Pancreas (tissue), 10 donors: ENCODE results near the gene GJA10. TPM values are rescaled to one million over a fixed set of nuclear protein-coding genes. Genes with fewer than 3 reads are reported as not detected.
"Not testable (repeated sequence)": the region's sequence is repeated elsewhere in the genome, so short reads cannot be mapped to it uniquely, and the experiment has no call there.

Experiments
- ATAC-seq, 4 donors: fragments of 200-7000 bp; cut with Tn5 transposase; one replicate each; pipeline versions ENCODE4 v1.8.0 to v1.9.1; 2020; ENCODE audit warnings: mild to moderate bottlenecking in 4 of 4, moderate library complexity in 4 of 4
- DNase-seq, 6 donors: peaks; one replicate each; pipeline ENCODE4 v3.0.0-alpha.2; 2020
- FAIRE-seq: peaks from 2 replicates; lab custom pipeline; 2012; peaks lifted over from hg19 to GRCh38; lab: Jason Lieb, UNC
- H3K27ac ChIP-seq, 4 donors: fragments of 200-600 bp; sonication (generic); 1 replicate in 3 of 4; 2 replicates in 1 of 4; pipeline versions ENCODE4 v1.5.0 to v1.8.0; 2020
- H3K27me3 ChIP-seq, 4 donors: fragments of 200-600 bp; one replicate each; pipeline ENCODE4 v1.8.0; 2021
- H3K36me3 ChIP-seq, 3 donors: fragments of 200-600 bp; sonication (generic) in 1 of 3; one replicate each; pipeline versions ENCODE4 v1.5.0 to v1.8.0; 2020 to 2021
- H3K4me1 ChIP-seq, 3 donors: fragments of 200-600 bp; one replicate each; pipeline ENCODE4 v1.8.0; 2021
- H3K4me3 ChIP-seq, 4 donors: fragments of 200-600 bp; sonication (generic) in 2 of 4; one replicate each; pipeline versions ENCODE4 v1.5.0 to v1.8.0; 2020 to 2021
- H3K9me3 ChIP-seq, 4 donors: fragments of 200-600 bp; one replicate each; pipeline ENCODE4 v1.8.0; 2021
- WGBS, 2 donors: extraction: QIAGEN DNeasy Blood & Tissue Kit; methylation state at CpG; one replicate each; pipeline ENCODE4 v1.1.7; 2013; 5-methylcytosine and 5-hydroxymethylcytosine counted together
- intact Hi-C, 3 donors: fragments of 100-400 bp; cut with DNase I; formaldehyde crosslinking; loops; one replicate each; pipeline versions ENCODE4 v1.11.1 to v1.14.2; 2022
- polyA plus RNA-seq, 2 donors: library from polyadenylated mRNA; stranded (reverse); fragments of 200-250 nt; gene quantifications; one replicate each; pipeline ENCODE4 v1.2.3, GENCODE V29; 2013
- total RNA-seq, 6 donors: library from RNA; stranded (reverse); fragmentation: NEBNext Ultra II Directional in 4 of 6; extraction: Animal tissue kit (Norgen Biotek cat#: 25700) in 4 of 6; gene quantifications; one replicate each; pipeline versions ENCODE4 v1.2.1 to v1.2.4, GENCODE V29; 2021 to 2023
- TF ChIP-seq, protein P1 (sequence below), 4 donors: fragments of 200-600 bp; sonication (generic) in 3 of 4; IDR thresholded peaks; one replicate each; pipeline versions ENCODE4 v1.5.0 to v1.8.0; 2021; ENCODE audit warnings: antibody characterized with exemption in 4 of 4
- donor health status: healthy with polysubstance abuse.
- donor health status: DM: no; HTN: no; CAD: no; lungs with moderate emphysema.
- donor health status: DM: no; HTN: no; CAD: no.
- donor health status: control.
- donor health status: control.
- donor health status: Bipolar disorder and iron deficiency.
- donor health status: DM: yes; HTN: yes; CAD: no.
- donor health status: DM: no; HTN: no; CAD: no.
- donor health status: DM: no; HTN: no; CAD: no.
- donor health status: DM: yes; HTN: yes; CAD: no.

Gene GJA10
- total RNA-seq = not detected
- polyA plus RNA-seq = not detected

DNA sequence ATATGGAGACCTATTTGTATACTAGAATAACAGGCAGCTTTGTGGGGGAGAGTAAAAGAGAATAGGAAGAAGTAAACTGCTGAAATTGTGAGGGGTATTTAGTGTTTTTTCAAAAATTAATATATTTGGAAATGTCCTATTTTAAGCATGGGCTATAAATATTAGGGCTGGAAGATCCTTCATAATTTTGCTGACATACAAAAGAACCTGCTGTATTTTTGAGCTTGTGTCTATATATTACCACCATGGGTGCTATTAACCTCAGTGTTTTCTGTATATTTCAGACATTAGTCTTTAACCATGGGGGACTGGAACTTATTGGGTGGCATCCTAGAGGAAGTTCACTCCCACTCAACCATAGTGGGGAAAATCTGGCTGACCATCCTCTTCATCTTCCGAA, at the start of gene GJA10:
Gene GJA10, plus strand, starts transcription at position 301 of the 400 bp plus-strand sequence. Its CDS starts 0 bp downstream, at position 301.
- 86 to 90% methylated on average over 1 of the region's 1 CpG for WGBS, 2 donors
- ATAC-seq = no peak

DNA sequence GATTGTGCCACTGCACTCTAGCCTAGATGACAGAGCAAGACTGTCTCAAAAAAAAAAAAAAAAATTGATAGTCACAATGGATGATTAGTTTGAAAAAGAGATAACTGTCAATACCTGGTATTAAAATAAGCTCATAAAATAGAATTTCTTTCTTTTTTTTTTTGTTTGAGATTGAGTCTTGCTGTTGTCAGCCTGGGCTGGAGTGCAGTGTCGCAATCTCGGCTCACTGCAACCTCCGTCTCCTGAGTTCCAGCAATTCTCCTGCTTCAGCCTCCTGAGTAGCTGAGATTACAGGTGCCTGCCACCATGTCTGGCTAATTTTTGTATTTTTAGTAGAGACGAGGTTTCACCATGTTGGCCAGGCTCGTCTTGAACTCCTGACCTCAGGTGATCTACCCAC, 46.8 kb upstream of the GJA10 start:
- H3K4me1 ChIP-seq, ATAC-seq, DNase-seq, FAIRE-seq, H3K36me3 ChIP-seq, H3K27ac ChIP-seq, intact Hi-C loops, H3K4me3 ChIP-seq, H3K27me3 ChIP-seq, H3K9me3 ChIP-seq: not testable (repeated sequence)
- 96% methylated on average over 5 of the region's 5 CpGs for WGBS, 2 donors

More for the DNA sequence above, at the start of gene GJA10:
- no peak within 1 kb of the TSS for H3K4me3 ChIP-seq
- intact Hi-C loops = no loop called here
- no peak within 1 kb of the TSS for H3K27ac ChIP-seq
- TF ChIP-seq, protein P1, sequence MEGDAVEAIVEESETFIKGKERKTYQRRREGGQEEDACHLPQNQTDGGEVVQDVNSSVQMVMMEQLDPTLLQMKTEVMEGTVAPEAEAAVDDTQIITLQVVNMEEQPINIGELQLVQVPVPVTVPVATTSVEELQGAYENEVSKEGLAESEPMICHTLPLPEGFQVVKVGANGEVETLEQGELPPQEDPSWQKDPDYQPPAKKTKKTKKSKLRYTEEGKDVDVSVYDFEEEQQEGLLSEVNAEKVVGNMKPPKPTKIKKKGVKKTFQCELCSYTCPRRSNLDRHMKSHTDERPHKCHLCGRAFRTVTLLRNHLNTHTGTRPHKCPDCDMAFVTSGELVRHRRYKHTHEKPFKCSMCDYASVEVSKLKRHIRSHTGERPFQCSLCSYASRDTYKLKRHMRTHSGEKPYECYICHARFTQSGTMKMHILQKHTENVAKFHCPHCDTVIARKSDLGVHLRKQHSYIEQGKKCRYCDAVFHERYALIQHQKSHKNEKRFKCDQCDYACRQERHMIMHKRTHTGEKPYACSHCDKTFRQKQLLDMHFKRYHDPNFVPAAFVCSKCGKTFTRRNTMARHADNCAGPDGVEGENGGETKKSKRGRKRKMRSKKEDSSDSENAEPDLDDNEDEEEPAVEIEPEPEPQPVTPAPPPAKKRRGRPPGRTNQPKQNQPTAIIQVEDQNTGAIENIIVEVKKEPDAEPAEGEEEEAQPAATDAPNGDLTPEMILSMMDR (IDR thresholded peaks at IDR 0.05) = no peak
- no peak for FAIRE-seq
- H3K4me1 ChIP-seq = no peaks in the 10 kb centered on the region
- no peak for DNase-seq
- H3K36me3 ChIP-seq = no peaks in the 10 kb centered on the region
- no peaks in the 10 kb centered on the region for H3K9me3 ChIP-seq
- peaks cover 0 to 34% (median 0%) of the 10 kb centered on the region in 4 donors for H3K27me3 ChIP-seq

DNA sequence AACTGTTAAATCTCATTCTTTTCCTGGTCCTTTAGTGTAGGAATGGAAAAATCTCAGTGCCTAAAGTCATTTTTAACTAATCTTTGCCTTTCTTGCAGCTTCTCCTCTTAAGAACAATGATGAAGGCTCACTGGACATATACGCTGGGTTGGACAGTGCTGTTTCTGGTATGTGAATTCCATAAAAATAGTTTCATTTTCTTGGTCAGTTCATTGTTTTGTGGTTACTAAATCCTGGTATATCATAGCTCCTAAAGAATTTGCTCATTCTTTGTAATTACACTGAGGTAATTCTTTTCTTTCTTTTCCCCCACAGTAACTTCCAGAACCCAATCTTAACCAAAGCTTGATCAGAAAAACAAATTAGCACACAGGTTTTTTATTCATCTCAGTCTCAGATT, 41.2 kb upstream of the GJA10 start:
- intact Hi-C loops = no loop called here
- no peaks in the 10 kb centered on the region for H3K9me3 ChIP-seq
- TF ChIP-seq, protein P1 (IDR thresholded peaks at IDR 0.05) = no peak
- no peak for FAIRE-seq
- no peak for DNase-seq
- ATAC-seq = no peak
- no peak overlapping the region for H3K4me3 ChIP-seq
- H3K27ac ChIP-seq = no peak overlapping the region
- 93 to 100% methylated on average over 1 of the region's 1 CpG for WGBS, 2 donors
- H3K27me3 ChIP-seq = no peaks in the 10 kb centered on the region
- no peaks in the 10 kb centered on the region for H3K4me1 ChIP-seq
- H3K36me3 ChIP-seq = peaks cover 0 to 25% (median 15%) of the 10 kb centered on the region in 3 donors

DNA sequence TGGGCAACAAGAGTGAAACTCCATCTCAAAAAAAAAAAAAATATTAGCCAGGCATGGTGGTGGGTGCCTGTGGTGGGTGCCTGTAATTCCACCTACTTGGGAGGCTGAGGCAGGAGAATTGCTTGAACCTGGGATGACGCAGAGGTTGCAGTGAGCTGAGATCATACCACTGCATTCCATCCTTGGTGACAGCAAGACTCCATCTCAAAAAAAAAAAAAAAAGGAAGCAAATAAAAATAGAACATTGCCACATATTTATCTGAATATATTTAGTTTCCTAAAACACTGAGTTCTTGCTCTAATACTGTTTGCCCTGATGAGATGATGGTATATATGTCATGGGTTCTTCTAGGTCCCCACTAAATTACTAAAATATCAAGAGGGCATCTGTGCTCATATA, 36.2 kb upstream of the GJA10 start:
- WGBS, 2 donors = 94 to 100% methylated on average over 1 of the region's 1 CpG
- FAIRE-seq (no peak), DNase-seq (no peak), ATAC-seq (no peak)
- H3K27ac ChIP-seq = no peak overlapping the region
- H3K4me1 ChIP-seq = no peaks in the 10 kb centered on the region
- H3K4me3 ChIP-seq = no peak overlapping the region
- no peaks in the 10 kb centered on the region for H3K27me3 ChIP-seq
- peaks cover 0 to 60% (median 23%) of the 10 kb centered on the region in 3 donors for H3K36me3 ChIP-seq
- no peaks in the 10 kb centered on the region for H3K9me3 ChIP-seq
- intact Hi-C loops = no loop called here
- TF ChIP-seq, protein P1 (IDR thresholded peaks at IDR 0.05) = no peak

DNA sequence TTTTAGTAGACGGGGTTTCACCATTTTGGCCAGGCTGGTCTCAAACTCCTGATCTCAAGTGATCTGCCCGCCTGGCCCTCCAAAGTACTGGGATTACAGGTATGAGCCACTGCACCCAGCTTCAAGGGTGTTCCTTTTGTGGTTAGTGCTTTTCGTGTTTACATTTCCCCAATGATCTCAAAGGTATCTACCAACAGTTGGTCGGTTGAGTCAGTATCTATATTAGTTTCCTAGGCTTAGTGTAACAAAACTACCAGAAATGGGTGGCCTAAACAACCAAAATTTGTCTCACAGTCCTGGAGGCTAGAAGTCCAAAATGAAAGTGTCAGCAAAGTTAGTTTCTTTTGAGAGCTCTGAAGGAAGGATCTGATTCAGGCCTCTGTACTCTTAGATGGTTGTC, 34.5 kb upstream of the GJA10 start:
- no peak for FAIRE-seq
- no peaks in the 10 kb centered on the region for H3K27me3 ChIP-seq
- no peak for ATAC-seq
- WGBS, 2 donors = 94 to 95% methylated on average over 4 of the region's 4 CpGs
- no peak for DNase-seq
- no peaks in the 10 kb centered on the region for H3K4me1 ChIP-seq
- H3K36me3 ChIP-seq = peaks cover 0 to 48% (median 19%) of the 10 kb centered on the region in 3 donors
- TF ChIP-seq, protein P1 (IDR thresholded peaks at IDR 0.05) = no peak
- no peaks in the 10 kb centered on the region for H3K9me3 ChIP-seq
- H3K4me3 ChIP-seq = no peak overlapping the region
- H3K27ac ChIP-seq = no peak overlapping the region
- intact Hi-C loops = no loop called here
